HG03135 (cell line): ENCODE data around the gene KRTAP12-4.
"Not testable (repeated sequence)": the region's sequence is repeated elsewhere in the genome, so short reads cannot be mapped to it uniquely, and the experiment has no call there.

ENCODE experiments used
- ATAC-seq: cut with Tn5 transposase; IDR thresholded peaks from one replicate; pipeline ENCODE4 v1.9.1; 2021; ENCODE audit warnings: mild to moderate bottlenecking, moderate library complexity; ENCODE audit not compliant: unreplicated experiment

The KRTAP12-4 gene

DNA sequence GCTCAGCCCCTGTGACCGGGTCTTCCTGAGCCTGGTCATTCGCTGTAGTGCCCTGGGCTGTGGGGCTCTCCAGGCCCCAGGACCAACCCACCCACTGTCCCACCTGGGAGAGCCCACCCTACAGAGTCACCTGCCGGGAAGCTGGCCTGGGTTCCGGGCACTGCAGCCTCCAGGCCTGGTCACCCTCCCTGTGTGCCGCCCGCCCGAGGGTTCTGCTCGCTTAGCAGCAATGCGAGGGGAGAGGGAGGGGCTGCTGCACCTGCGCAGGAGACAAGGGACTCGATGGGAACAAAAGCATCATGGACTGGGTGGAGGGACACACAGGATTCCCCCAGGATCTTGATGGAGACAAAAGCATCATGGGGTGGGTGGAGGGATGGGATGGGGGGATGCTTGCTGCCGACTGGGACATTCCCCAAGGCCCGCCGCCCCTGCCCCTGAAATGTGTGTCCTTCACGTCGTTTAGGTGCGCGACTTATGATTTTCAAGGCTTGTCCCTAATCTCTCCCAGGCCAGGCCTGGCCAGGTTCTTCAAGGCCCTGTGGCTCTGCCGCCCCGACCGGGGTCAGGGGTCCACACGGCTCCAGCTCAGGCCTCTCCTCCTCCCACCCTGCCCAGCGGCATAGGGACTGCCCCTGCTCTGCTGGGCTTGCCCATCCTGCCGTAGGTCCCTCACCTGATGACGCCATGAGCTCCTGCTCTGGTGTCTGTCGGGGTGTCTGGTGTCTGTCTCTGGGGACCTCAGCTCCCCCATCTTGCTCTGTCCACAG lies 40.9 kb downstream of the KRTAP12-4 start:
- ATAC-seq: no peak

DNA sequence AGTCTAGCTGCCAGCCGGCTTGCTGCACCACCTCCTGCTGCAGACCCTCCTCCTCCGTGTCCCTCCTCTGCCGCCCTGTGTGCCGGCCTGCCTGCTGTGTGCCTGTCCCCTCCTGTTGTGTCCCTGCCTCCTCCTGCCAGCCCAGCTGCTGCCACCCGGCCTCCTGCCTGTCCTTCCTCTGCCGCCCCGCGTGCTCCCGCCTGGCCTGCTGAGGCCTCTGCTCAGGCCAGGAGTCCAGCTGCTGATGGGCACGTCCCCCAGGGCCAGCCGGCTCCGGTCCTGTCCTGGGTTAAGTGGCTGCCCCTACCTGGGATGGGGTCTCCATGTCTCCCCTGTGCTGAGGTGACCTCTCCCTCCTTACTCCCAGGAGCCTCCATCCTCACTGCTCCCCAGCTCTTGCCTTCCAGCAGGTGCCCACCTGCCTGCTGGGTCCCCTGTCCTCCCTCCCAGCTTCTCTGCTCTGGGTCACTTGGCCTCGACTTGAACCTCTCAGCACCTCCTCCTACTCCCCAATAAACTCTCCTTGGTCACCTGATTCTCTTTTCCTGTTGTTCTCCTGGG lies 41.7 kb downstream of the KRTAP12-4 start:
- ATAC-seq: no peak

DNA sequence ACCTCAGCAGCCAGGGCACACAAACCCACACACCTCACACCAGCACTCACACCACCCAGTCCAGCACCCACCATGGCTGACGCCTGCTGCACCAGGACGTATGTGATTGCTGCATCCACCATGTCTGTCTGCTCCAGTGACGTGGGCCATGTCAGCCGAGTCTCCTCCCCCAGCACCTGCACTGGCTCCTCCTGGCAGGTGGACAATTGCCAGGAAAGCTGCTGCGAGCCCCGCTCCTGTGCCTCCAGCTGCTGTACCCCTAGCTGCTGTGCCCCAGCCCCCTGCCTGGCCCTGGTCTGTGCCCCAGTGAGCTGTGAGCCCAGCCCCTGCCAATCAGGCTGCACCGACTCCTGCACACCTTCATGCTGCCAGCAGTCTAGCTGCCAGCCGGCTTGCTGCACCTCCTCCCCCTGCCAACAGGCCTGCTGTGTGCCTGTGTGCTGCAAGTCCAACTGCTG lies 42.4 kb downstream of the KRTAP12-4 start, which contains the start of gene KRTAP10-8:
Gene KRTAP10-8 (plus strand): TSS at position 51 of the 458 bp plus-strand sequence. CDS start 22 bp downstream, at position 73.
- no peak for ATAC-seq

DNA sequence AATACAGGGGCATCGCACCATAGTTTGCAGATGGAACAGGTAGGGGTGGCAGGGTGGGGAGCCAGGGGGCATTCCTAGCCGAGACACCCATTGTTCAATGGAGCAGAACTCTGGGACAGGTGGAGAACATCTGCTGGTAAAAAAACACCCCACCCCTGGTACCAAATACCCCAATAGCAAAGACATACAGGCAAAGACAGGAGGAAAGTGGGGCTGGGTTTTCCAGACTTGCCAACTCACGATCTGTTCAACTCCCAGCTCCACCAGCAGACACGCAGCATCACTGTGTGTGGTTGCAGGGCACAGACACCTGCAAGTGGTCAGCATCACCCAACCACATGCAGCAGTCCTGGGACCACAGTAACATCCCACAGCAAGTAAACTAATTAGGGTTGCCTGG lies 42.9 kb downstream of the KRTAP12-4 start:
- no peak for ATAC-seq

DNA sequence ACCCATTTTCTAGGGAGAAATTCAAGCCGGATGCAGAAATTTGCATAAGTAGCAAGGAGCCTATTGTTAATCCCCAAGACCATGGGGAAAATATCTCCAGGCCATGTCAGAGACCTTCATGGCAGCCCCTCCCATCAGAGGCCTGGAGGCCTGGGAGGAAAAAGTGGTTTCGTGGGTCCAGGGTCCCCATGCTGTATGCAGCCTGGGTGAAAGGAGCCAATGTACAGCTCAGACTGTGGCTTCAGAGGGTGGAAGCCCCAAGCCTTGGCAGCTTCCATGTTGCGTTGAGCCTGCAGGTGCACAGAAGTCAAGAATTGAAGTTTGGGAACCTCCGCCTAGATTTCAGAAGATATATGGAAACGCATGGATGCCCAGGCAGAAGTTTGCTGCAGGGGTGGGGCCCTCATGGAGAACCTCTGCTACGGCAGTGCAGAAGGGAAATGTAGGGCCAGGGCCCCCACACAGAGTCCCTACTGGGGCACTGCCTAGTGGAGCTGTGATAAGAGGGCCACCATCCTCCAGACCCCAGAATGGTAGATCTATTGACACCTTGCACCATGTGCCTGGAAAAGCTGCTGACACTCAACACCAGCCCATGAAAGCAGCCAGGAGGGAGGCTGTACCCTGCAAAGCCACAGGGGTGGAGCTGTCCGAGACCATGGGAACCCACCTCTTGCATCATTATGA lies 44.2 kb downstream of the KRTAP12-4 start:
- ATAC-seq: not testable (repeated sequence)

DNA sequence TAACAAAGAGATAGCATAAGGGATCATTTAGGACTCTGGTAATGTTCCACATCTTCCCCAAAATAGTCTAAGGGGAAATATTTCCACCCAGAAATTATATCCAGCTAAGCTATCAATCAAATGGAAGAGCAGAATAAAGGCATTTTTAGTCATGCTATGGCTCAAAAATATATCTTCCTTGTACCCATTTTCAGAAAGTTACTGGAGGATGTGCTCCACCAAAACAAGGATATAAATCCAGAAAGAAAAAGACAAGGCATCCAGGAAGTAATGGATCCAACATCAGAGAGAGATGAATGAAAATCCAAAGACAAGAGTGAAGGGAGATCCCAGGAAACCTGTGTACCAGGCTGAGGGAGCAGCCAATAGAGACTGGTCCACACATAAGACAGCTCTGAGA lies 45.3 kb downstream of the KRTAP12-4 start:
- ATAC-seq: no peak

DNA sequence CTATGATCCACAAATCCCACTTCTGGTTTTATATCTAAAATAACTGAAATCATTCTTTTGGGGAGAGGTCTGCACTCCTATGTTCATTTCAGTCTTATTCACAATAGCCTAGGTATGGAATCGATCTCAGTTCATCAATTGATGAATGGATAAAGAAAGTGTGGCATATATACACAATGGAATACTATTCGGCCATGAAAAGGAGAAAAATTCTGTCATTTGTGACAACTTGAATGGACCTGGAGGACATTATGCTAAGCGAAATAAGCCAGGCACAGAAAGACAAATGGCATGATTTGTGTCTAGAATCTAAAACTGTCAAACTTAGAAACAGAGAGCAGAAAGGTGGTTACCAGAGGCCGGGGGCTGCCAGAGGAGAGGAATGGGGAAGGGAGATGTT lies 48.0 kb downstream of the KRTAP12-4 start:
- no peak for ATAC-seq
